Measurements from ENCODE around the gene BCL11A.

- TF ChIP-seq POLR2A (IDR thresholded peaks at IDR 0.05) (no peak), CTCF (IDR thresholded peaks at IDR 0.05) (no peak), EP300 (IDR thresholded peaks at IDR 0.05) (no peak)
These were observed 87.2 kb downstream of the BCL11A start for GRCh38 chr2:60466161-60466702.
